GM18511 (cell line): Measurements from ENCODE around the gene RPS27.
"Not testable (repeated sequence)": the region's sequence is repeated elsewhere in the genome, so short reads cannot be mapped to it uniquely, and the experiment has no call there.

Source experiments
- ATAC-seq: cut with Tn5 transposase; IDR thresholded peaks from one replicate; pipeline ENCODE4 v1.9.1; 2021; ENCODE audit warnings: mild to moderate bottlenecking, moderate library complexity; ENCODE audit not compliant: unreplicated experiment

The RPS27 gene

GRCh38 chr1:153960206-153960605, 30.4 kb upstream of the RPS27 start:
- no peak for ATAC-seq

GRCh38 chr1:153961421-153961820, 29.1 kb upstream of the RPS27 start:
- no peak for ATAC-seq

- no peak for ATAC-seq
Measured at GRCh38 chr1:153962088-153963029, 28.2 kb upstream of the RPS27 start.

GRCh38 chr1:153963030-153963849, 27.3 kb upstream of the RPS27 start, which contains the start of gene SLC39A1:
Gene SLC39A1, minus strand, starts transcription at chr1:153963537. Its CDS starts 822 bp downstream, at chr1:153962715.
- ATAC-seq, result peak; percentile 58

GRCh38 chr1:153963850-153964331, 26.7 kb upstream of the RPS27 start:
- ATAC-seq, result peak; percentile 5

- ATAC-seq, result peak; percentile 82
Measured at GRCh38 chr1:153967107-153967999, 23.2 kb upstream of the RPS27 start, which contains the start of gene CREB3L4. Gene CREB3L4, plus strand, starts transcription at chr1:153967902. Its CDS starts 624 bp downstream, at chr1:153968526.

- ATAC-seq, result no peak
Measured at GRCh38 chr1:153968000-153968363, 22.6 kb upstream of the RPS27 start.

GRCh38 chr1:153968408-153968807, 22.2 kb upstream of the RPS27 start:
- ATAC-seq, result no peak

GRCh38 chr1:153968972-153969371, 21.6 kb upstream of the RPS27 start:
- ATAC-seq, result no peak

- no peak for ATAC-seq
Measured at GRCh38 chr1:153970346-153970745, 20.2 kb upstream of the RPS27 start.

GRCh38 chr1:153973071-153973470, 17.5 kb upstream of the RPS27 start:
- ATAC-seq, result no peak

- ATAC-seq, result no peak
Measured at GRCh38 chr1:153973525-153973924, 17.0 kb upstream of the RPS27 start.

GRCh38 chr1:153976819-153977249, 13.7 kb upstream of the RPS27 start:
- ATAC-seq, result peak; percentile 23

- ATAC-seq, result peak; percentile 85
Measured at GRCh38 chr1:153977250-153978240, 13.0 kb upstream of the RPS27 start, which contains the start of gene JTB. Gene JTB, minus strand, starts transcription at chr1:153977674. Its CDS starts 422 bp downstream, at chr1:153977252.

GRCh38 chr1:153978274-153978909, 12.2 kb upstream of the RPS27 start:
- ATAC-seq, result no peak

- not testable (repeated sequence) for ATAC-seq
Measured at GRCh38 chr1:153979091-153979490, 11.5 kb upstream of the RPS27 start.

GRCh38 chr1:153981735-153982134, 8.8 kb upstream of the RPS27 start:
- not testable (repeated sequence) for ATAC-seq

GRCh38 chr1:153984123-153984894, 6.3 kb upstream of the RPS27 start:
- no peak for ATAC-seq
